GM19240 (cell line): ENCODE results near the gene DCANP1.
A peak's percentile ranks its signal among the peaks of the same experiment; 100 is the strongest.

Source experiments
- DNase-seq: peaks from one replicate; pipeline ENCODE4 v3.0.0; 2011; ENCODE audit warnings: low spot score; ENCODE audit not compliant: insufficient read length

DCANP1 gene

GRCh38 chr5:135457424-135458071, 10.4 kb upstream of the DCANP1 start:
- peak; percentile 73 for DNase-seq

DNA sequence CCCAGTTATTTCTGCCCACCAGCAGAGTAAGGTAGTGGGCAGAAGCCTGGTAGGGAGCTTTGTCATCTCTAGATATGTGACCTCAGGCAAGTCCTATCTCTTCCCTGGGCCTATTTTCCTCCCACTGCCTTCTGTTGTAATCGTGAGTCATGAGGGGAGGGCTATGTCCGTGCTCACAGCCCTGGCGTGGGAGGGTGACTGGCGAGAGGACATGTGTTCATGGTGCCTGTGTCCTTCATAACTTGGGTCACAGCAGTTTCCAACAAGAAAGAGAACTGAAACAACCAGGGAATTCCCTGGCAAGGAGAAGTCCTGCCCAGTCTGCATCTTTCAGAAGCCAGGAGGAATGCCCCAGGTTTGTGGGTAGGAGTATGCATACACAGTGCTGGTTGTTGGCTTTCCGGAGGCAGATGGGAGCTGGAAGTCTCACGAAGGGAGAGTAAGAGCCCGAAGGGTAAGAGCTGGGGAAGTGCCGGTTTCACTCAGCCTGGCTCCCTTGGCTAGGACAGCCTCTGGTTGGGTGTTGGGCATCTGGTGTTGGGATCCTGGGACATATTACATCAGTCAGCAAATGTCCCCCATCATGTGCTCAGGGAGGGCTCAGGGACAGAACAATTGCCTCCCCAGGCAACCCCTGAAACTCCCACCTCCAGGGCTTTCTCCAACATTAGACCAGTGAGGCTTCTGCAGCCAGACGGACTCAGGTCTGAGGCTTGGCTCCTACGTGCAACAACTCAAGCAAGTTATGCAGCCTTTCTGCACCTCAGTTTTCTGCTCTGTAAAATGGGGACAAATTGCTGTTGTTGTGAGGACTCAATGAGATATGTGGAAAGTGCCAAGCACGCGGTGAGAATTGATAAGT, 9.3 kb upstream of the DCANP1 start:
- no peak for DNase-seq

DNA sequence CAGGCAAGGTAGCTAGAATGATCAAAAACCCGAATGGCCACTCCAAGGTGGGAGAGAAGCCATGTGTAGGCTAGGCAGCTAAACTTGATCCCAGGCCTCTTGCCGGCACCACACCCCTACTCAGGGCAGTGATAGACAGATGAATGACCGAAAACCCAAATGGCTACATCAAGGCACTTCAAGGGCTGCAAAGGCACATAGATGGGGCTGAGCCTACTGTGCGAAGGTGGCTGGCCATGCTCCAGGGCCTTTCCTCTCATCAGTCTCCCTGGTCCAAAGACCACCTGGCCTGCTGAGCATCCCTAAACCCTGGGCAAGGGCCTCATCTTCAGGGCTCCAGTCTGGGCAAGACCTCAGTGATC, 8.7 kb upstream of the DCANP1 start:
- no peak for DNase-seq

GRCh38 chr5:135454946-135455345, 7.8 kb upstream of the DCANP1 start:
- DNase-seq = no peak

- no peak for DNase-seq
Measured at GRCh38 chr5:135453613-135454012, 6.5 kb upstream of the DCANP1 start.

- DNase-seq = no peak
Measured at GRCh38 chr5:135452321-135453030, 5.3 kb upstream of the DCANP1 start, which contains the start of gene TIFAB. TSS of gene TIFAB (minus strand) at chr5:135452351. CDS start at chr5:135449939, 2,412 bp downstream.

GRCh38 chr5:135451581-135452320, 4.6 kb upstream of the DCANP1 start:
- no peak for DNase-seq

GRCh38 chr5:135450952-135451351, 3.8 kb upstream of the DCANP1 start:
- no peak for DNase-seq

DNA sequence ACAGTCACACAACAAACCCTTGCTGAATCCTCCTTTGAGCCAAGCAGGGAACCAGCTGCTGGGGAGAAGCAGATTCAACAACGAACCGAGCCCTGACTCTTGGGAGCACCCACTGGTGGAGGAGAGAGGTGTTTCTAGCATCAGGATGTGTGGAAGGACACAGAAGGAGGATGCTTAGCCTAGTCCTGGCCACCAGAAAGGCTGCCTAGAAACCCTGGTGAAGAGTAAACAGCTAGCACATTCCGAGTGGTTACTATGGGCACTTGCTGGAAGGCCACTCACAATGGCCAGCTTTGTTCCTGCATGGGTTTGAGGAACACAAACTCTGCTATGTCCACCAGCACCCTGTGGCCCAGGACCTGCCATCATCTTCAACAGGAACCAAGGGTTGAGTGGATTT, 3.2 kb upstream of the DCANP1 start:
- no peak for DNase-seq

DNA sequence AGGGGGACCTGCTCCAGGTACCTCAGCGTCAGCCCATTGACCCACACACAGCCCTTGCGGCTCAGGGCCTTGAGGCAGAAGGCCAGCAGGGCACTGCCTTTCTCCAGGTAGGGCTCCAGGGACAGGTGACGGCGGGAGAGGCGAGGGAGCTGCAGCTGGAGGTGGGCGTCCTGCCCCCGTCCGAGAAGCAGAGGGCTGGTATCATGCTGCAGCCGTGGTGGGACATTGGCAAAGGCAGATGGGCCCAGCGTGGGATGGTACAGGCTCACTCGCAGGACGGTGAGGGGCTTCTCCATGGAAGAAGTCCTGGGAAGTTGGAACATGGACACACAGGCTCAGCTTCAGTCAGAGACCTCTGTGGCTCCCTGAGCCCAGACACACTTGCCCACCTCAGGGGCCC, 2.5 kb upstream of the DCANP1 start:
- no peak for DNase-seq

- no peak for DNase-seq
Measured at GRCh38 chr5:135448791-135449507, 1.8 kb upstream of the DCANP1 start.

DNA sequence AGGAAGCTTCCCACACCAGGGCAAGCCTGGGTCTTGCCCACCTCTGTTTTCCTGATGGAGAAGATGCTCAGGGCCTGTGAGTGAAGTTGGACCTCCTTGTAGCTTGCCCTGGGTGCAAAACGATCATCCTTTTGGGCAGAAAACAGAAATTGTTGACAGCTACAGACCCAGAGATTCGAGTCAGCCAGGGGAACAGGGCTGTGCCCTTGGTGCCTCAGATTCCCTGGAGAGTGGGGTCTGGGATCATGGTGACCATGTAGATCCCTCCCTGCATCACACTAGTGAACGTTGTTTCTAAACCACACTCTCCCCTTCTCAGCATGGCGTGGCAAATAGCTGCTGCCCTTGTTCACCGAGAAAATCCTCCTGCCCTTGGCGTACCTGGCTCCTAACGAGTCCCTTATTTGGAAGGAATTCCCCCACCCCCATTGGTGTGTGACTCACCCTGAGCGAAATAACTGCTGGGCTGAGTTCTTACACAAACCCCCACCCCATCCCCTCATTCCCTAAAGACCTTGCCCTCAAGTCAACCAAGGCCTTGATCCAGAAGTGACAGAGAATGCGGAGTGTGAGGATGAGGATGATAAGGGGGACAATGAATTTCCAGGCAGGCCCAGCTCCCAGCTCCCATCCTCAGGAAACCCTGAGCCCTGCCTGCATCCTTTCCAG, 1.1 kb upstream of the DCANP1 start:
- DNase-seq = no peak

- no peak for DNase-seq
Measured at GRCh38 chr5:135446615-135447014, 533 bp downstream of the DCANP1 start.

DNA sequence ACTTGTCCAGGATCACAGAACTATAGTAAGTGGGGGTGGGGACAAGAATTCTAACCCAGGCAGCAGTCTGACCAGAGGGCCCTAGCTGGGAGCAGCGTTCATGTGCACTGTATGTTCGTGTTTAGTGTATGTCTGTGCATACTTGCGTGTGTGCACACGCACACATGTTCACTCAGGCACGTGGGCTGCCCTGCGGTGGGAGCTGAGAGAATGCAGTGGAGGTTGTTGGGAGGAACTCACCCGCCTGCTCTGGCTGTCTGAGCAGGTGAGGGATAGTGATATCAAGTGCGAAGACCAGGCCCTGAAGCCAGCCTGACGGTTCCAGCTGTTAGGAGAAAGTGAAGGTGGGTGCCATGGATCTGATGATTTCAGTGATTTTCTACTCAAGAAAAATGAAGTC, 942 bp downstream of the DCANP1 start:
- DNase-seq = no peak

DNA sequence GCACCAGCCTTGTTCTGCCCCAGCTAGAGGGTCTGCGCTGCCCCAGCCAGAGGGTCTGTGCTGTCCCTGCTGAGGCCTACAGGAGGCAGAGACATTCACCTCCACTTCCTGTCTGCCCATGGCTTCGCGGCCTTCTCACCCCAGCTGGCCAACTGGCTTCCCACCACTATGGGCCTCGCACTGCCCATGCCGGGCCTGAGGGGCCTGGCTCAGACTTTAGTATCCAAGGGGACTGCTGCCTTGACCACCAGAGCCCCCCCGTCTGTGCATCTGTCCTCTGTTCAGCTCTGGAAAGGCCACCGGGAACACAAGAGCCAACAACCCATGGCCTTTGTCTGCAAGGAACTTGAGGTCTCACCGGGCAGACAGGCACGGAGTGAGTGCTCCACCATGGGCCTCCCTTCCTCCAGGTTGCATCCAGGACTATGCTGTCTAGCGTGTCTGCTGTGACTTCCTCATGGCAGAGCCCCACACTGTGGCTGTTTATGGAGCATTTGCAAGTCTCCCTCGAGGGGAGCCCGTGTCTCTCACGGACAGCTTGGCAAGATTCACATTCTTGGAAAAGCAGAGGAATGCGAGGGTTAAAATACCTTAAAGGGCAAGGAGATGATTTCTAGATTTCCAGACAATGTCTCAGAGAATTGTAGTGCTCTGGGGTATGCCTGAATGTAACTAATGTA, 1.7 kb downstream of the DCANP1 start:
- DNase-seq = no peak

GRCh38 chr5:135444881-135445280, 2.3 kb downstream of the DCANP1 start:
- no peak for DNase-seq

DNA sequence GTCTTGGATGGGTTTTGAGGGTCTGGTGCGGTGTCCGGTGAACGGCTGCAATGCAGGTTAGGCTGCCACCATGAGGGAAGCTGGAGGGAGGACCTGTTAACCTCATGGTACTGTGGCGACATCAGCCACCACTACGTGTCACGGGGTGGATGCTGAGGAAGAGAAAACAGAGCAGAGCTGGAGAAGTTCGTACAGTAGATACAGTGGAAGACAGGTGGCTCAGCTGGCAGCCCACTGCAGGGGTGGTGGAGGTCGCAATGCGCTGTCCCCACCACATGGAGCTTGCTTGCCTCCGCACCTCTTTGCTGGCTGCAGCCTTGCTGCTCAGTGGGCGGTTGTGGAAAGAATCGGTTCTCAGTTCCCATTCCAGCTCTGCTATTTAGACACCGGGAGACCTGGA, 2.8 kb downstream of the DCANP1 start:
- DNase-seq = no peak

GRCh38 chr5:135443161-135443960, 3.8 kb downstream of the DCANP1 start:
- DNase-seq = no peak
